ENCODE results near the gene SKIDA1.
A peak's percentile ranks its signal among the peaks of the same experiment; 100 is the strongest.

Gene SKIDA1

GRCh38 chr10:21498377-21498776 is 27.1 kb downstream of the SKIDA1 start:
- ATAC-seq = no peak
- TF ChIP-seq BACH2 (CRISPR knock-in tag; IDR thresholded peaks at IDR 0.05; ENCODE audit: borderline replicate concordance) (no peak), RARB (CRISPR knock-in tag; IDR thresholded peaks at IDR 0.05) (no peak), CREB5 (CRISPR knock-in tag; IDR thresholded peaks at IDR 0.05; ENCODE audit: low read depth) (no peak), ESRRG (CRISPR knock-in tag; IDR thresholded peaks at IDR 0.05) (no peak), ZNF70 (CRISPR knock-in tag; IDR thresholded peaks at IDR 0.05) (no peak), ZFP30 (CRISPR knock-in tag; IDR thresholded peaks at IDR 0.05) (no peak), ARNTL (CRISPR knock-in tag; IDR thresholded peaks at IDR 0.05; ENCODE audit: borderline replicate concordance, low read depth) (no peak), GLIS3 (CRISPR knock-in tag; IDR thresholded peaks at IDR 0.05) (no peak)

GRCh38 chr10:21497177-21497807 is 28.2 kb downstream of the SKIDA1 start:
- TF ChIP-seq TOX (CRISPR knock-in tag; IDR thresholded peaks at IDR 0.05; ENCODE audit: borderline replicate concordance) (no peak), TSHZ2 (CRISPR knock-in tag; IDR thresholded peaks at IDR 0.05) (peak; percentile 60; the same call in 1 of the 2 replicates)

GRCh38 chr10:21496343-21497176 is 28.9 kb downstream of the SKIDA1 start:
- TF ChIP-seq ISL1 (CRISPR knock-in tag; IDR thresholded peaks at IDR 0.05) (no peak), TCF4 (CRISPR knock-in tag; IDR thresholded peaks at IDR 0.05; ENCODE audit: borderline replicate concordance) (no peak), ZFP30 (CRISPR knock-in tag; IDR thresholded peaks at IDR 0.05) (no peak), ZC3H10 (CRISPR knock-in tag; IDR thresholded peaks at IDR 0.05) (no peak), TOX (CRISPR knock-in tag; IDR thresholded peaks at IDR 0.05; ENCODE audit: borderline replicate concordance) (no peak), PPARA (CRISPR knock-in tag; IDR thresholded peaks at IDR 0.05; ENCODE audit: borderline replicate concordance) (no peak), ZFP3 (CRISPR knock-in tag; IDR thresholded peaks at IDR 0.05) (no peak), SNAI2 (CRISPR knock-in tag; IDR thresholded peaks at IDR 0.05) (no peak), GLIS3 (CRISPR knock-in tag; IDR thresholded peaks at IDR 0.05) (no peak)
- peak; percentile 62 for ATAC-seq

More at GRCh38 chr10:21497177-21497807, 28.2 kb downstream of the SKIDA1 start:
- ATAC-seq = peak; percentile 64

GRCh38 chr10:21495752-21496342 is 29.6 kb downstream of the SKIDA1 start:
- peak; percentile 84 for ATAC-seq
- TF ChIP-seq ZFP3 (CRISPR knock-in tag; IDR thresholded peaks at IDR 0.05) (peak; percentile 52; the same call in 1 of the 2 replicates), TSHZ2 (CRISPR knock-in tag; IDR thresholded peaks at IDR 0.05) (peak; percentile 72; the same call in 1 of the 2 replicates), ARNTL (CRISPR knock-in tag; IDR thresholded peaks at IDR 0.05; ENCODE audit: borderline replicate concordance, low read depth) (no peak), ZFP30 (CRISPR knock-in tag; IDR thresholded peaks at IDR 0.05) (no peak), PATZ1 (CRISPR knock-in tag; IDR thresholded peaks at IDR 0.05; ENCODE audit: borderline replicate concordance) (peak; percentile 36; the same call in 1 of the 2 replicates)
